HG03196 (cell line): Measurements from ENCODE around the gene SEL1L3.

Source experiments
- ATAC-seq: cut with Tn5 transposase; IDR thresholded peaks from one replicate; pipeline ENCODE4 v1.9.1; 2021; ENCODE audit not compliant: unreplicated experiment

The SEL1L3 gene

DNA sequence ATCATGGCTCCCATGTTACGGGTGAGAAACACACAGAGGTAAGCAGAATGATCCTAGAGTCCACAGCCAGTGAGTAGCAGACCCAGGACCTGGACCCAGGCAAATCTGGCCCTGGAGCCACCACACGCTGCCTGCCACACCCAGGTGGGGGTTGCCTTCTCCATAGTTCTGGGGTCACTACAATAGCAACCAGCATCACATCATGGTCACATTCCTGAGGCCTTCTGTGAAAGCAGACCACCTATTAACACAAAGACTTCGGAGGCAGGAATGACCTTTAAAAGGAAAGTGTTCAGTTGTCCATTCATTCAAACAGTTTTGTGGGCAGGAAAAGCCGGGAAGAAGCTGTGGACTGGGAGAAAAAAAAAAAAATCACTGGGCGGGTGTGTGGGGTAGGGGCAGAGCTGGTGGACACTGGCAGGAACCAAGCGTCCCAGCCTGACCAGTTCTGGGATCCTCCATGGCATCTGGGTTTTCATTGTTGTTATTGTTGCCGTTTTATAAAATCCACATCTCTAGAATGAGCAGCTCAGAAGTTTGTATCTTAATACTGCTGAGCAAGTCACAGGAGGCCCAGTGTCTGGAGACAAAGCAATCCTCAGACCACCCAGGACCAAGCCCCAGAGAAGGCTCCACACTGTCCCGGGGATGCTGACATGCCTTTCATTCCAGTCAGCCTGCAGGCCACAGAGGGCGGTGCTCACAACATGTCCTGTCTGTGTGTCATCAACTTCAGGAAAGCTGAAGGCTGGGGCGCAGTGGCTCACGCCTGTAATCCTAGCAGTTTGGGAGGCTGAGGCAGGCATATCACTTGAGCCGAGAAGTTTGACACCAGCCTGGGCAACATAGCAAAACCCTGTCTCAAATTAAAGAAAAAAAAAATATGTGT lies 67.0 kb downstream of the SEL1L3 start:
- no peak for ATAC-seq

DNA sequence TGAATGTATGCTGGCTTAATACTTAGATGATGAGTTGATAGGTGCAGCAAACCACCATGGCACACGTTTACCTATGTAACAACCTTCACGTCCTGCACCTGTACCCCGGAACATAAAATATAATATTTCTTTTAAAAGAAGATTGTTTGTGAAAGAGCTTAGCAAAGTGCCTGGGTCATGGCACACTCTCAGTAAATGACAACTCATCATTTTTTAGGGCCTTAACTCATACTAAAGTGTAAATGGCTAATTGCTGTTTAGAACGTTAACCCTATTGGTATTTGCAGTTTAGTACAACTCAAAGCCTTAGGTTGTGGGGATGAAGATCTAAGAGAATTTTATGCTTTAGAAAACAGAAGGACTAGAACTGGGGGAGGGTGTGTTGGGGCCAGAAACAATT lies 67.7 kb downstream of the SEL1L3 start:
- no peak for ATAC-seq

DNA sequence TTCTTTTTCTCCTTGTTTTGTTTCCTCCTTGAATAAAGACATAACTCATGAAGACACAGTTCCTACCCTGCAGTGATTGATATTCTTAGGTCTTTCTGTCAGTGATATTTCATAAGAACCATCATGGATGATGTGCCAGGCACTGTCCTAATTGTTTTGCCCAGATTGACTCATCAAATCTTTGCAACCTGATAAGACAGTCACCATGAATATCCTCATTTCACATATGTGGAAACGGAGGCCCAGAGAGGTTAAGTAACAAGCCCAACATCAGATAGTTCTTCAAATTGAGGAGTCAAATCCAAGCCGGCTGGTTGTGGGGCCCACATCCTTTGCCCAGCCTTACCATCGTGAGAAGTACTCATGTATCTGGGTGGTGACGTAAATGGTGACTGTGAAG lies 69.9 kb downstream of the SEL1L3 start:
- ATAC-seq = no peak

DNA sequence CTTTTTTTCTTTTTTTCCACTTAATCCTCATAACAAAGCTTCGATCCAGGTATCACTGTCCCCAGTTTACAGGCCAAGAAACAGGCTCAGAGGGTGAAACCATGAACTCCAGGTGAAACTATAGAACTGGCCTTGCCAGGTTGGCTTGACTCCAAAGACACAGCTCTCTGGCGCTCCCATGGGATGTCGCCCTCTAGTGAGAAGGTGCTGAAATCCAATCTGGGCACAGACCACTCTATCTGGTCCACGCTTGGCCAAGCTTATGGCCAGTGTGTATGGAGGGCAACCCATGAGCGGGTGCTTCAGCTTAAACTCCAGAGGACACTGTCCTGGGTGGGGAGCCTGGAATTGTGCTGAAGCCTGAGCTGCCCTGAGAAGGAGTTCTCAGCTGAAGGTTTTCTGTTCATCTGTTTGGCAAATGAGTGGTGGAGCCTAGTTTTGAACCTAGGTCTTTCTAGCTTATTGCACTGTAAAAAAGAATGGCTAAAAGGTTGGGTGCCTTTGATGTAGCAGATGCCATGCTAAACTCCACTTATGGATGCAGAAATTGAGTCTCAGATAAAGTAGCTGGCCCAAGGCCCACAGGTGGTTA lies 70.5 kb downstream of the SEL1L3 start:
- ATAC-seq = no peak

DNA sequence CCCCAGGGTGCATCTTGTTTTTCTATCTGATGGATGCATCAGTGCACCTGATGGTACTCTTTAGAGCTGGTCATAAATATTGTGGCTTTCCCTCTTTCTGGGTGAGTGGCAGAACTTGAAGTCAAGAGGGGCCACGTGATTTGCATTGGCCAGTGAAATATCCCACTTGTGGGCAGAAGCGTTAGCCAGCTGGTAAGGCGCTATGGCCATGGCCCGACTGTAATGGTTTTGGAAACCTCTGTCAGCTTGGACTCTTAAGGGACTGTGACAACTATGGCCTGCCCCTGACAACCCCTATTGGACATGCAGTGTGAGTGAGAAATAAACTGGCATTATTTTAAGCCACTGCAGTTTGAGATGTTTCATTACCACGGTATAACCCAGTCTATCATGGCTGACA lies 72.8 kb downstream of the SEL1L3 start:
- no peak for ATAC-seq

DNA sequence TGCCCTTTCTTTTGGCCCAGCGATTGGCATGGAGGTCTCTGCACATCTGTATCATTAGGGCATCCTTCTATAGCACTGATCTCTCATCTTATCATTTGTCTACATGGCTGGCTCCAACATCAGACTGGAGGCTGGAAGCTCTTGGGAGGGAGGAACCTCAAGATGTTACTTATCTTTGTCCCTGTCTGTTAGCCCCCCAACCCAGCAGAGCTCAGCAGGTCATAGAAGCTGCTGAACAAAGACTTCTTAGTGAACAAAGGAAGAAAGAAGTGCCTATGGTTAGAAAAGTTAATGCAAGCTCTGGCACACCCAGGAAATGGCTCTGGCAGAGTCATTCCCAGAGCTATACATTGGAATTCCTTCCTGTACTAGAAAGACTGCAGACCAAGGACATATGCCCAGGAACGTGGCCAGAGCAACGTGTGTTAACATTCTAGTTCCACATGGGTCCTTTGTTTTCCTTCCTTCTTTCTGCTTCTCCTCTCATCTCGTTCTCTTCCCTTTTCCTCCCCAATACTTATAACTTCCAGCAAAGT lies 74.0 kb downstream of the SEL1L3 start:
- ATAC-seq = no peak

DNA sequence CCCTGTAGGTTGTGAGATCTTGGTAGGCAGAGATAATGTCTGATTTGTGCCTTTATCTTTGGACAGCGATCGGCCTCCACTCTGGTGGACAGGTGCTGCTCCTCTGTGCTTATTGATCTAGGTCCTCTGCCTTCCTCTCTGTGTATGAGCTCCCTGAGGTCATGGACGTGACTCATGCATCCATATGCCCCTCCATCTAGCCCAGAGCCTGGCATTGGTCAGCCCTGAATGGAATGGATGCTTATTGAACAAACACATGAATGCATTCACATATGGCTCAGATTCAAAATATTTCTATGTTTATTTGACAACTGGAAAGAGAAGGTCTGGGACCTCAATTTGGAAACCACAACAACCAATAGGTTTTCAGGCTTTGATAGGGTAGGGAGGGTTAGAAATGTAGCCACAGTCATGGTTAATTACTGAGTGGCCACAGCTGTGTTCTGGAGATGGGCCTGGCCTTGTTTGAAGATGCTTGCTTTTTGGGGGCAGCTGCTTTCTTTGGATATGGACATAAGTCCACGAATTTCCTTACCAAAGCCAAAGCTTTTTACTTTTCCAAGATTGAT lies 76.2 kb downstream of the SEL1L3 start:
- ATAC-seq = no peak

DNA sequence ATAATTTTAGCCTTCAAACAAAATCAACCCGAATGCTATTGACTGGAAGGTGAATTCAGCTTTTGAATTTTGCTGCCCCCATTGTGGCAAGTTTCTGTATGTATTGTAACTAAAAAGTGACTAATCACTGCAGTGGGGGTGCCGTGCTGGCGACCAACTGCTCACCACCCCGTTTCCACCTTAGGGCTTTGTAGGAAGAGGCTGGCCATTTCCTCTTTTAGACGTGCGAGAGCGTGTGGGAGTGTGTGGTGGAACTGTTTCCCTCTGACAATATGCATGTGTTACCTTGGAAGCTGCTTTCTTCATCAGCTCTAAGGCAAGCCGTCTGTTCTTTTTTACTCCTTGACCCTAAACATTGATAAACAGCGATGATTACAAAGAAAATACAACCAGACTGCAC lies 78.8 kb downstream of the SEL1L3 start:
- no peak for ATAC-seq

DNA sequence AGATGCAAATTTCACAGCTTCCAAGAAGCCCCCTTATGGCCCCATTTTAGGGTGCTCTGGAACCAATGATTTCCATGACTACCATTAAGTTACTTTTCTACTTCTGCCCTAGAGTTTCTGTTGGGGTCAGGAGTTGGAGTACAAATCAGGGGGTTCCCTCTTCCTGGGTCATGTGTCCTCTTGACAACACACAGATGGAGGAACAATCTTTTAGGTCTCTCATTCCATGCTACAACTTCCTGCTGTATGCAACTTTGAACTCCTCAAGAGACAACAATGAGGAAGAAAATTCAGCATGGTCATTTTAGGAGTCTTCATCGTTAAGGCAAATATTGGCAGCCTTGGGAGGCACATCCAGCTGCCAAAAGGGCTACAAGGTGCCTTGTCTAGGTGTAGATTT lies 79.7 kb downstream of the SEL1L3 start:
- no peak for ATAC-seq

DNA sequence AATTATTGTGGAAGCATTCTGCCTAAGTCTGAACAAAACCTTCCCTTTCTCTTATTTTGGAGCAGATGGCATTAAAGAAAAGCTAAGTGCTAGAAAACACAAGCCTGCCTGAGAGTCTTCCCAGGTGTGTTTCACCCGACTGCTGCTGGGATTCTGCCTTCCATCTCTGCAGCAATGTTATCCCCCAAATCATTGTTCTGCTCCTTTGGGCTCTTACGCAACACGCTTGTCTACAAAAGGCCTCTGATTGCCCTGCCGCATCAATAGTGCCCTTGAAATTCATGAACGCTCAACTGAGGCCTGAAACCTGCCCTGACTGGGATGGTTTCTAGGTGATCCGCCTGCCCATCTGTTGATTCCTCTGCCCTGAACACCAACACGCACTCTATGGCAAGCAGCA lies 80.3 kb downstream of the SEL1L3 start:
- ATAC-seq = no peak

DNA sequence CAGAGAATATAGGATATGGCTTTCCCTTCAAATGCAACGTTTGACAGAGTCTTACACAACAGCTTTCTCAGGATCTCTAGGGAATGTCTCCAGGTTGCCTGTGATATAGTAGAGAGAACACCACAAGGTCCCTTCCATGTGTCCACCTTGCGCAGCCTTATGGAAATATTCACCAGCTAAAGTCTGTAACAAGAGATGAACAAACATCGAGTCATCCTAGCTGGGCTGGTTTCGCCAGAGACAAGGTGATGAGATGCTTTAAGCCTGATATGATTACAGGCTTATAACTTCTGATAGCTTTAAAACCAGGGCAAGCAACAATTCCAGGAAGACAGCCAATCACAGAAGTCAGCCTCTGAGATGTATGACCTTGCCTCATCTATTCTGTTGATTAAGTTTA lies 83.8 kb downstream of the SEL1L3 start:
- no peak for ATAC-seq

DNA sequence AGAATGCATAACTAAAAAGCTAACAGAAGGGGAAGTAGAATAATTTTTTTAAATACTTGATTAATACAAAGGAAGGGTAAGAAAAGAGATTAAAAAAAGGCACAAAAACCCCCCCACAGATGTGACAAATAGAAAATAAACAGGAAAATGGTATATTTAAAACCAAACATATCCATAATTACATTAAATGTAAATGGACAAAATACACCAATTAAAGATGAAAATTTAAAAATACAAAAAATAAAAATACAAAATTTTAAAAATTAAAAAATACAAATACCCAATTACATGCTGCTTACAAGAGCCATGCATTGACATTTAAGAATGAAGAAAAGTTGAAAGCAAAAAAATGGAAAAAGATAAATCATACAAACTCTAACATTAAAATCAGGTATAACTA lies 86.0 kb downstream of the SEL1L3 start:
- ATAC-seq = no peak

DNA sequence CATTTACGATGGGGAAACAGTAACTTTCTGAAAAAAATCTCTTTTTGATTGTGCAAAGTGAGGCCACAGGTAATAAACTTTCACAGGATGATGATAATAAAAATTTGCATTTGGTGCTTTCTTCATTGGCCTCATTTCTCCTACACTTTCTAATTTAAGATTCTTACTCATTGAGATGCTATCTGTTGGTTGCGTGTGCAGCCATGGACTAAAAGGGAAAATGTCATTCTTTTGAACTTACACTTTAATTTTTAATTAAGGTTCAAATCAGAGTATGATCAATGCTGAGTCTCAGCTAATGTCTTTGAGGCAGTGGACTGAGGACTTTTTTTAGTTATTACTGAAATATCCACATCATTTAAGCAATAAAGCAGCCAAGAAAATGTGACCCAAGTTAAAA lies 87.6 kb downstream of the SEL1L3 start:
- no peak for ATAC-seq

DNA sequence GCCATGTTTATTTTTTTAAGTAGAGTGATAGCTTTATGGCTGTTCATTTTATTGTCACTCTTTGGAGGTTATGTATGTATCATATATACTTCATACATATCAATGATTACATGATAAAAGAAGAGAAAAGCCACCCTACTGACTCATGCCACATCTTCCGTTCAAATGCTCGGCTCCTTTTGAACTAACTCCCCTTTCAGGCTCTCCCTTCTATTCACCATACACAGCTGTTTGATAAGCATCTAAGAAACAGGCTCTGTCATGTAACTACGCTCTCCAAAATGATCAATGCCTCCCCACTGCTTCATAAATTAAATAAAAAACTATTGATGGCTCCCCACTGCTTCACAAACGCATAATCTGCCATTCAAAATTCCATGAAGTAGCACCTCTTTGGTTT lies 89.4 kb downstream of the SEL1L3 start:
- ATAC-seq = no peak

DNA sequence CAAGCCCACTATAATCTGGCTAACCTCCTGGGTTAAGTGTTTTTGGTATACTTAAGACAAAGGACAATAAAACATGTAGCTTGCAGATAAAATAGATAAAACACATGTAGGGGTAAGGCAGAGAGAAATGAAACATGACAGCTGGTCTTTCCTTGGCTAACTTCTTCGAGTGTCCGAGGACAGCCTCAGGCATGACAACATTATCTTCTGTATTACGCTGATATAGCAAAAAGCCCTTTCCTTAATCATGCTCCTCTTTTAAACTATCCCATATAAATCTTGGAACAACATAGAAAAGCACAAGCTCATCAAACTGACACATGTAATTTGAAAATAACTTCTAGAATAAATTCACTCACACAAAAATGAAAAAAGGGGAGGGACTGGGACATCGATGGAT lies 91.1 kb downstream of the SEL1L3 start:
- ATAC-seq = no peak

DNA sequence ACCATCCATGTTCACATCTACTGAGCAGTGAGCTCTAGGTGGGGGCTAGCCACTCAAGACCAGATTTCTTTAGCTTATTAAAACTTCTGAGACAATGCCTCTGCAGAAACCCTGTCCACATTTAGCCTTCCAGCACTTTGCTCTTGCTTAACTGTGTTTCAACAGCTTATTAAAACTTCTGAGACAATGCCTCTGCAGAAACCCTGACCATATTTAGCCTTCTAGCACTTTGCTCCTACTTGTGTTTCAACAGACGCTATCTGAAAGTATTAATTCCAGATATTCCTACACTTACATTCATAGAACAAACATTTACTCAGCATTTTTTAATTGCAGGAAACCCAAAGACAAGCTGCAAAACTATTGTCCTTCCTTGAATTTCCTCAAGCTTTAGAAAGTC lies 91.9 kb downstream of the SEL1L3 start:
- no peak for ATAC-seq

DNA sequence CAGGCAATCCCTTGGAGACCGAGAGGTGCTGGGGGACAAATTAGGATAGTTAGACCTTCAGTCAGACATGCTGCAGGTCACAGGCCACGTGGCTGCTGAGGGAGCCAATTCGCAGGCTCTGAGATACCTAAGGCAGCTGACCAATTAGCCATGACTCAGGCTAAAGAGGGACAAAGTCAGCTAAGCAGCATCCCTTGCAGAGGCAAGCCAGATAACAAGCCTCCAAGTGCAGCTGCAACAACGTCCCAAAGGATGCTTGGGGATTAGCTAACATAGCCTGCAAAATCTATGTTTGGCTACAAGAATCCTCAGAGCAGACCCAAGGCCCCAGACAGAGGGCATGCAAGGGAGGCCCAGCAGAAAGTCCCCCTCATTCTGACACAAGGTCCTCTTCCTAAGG lies 93.5 kb downstream of the SEL1L3 start:
- ATAC-seq = no peak

DNA sequence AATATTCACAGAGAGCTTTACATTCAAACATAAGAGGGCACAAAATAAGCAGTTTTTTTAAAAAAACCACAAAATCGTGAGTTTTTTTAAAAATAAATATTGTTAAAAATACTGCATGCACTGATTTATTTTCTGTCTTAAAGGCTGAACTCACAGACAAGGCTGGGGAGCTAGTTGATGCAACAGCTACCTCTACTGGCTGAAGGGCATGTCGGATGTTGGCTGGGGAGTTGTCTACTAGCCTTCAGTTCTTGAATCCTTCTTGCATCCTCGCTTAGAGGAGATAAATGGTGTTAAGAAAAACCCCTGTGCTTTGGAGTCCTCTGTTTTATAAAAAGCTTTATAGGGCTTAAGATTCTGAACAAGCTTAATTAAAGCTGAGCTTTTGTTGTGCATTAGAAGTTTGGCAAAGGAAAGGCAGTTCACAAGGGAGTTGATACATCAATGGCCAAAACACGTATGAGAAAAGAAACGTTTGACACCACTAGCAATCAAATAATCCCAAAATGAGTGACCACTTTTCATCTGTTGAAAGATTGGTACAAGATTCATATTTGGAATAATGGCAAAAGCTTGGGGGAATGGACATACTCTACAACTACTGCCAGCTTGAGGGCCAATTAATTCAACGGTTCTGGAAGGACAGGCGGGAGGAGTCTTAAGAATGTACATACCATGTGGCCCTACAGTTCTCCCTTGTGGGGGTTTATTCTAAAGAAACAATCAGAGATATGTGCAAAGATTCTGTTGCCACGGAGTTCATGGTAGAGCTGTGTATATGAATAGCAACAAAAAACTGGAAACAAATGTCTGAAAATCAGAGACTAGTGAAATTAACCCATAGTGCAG lies 94.7 kb downstream of the SEL1L3 start:
- no peak for ATAC-seq

DNA sequence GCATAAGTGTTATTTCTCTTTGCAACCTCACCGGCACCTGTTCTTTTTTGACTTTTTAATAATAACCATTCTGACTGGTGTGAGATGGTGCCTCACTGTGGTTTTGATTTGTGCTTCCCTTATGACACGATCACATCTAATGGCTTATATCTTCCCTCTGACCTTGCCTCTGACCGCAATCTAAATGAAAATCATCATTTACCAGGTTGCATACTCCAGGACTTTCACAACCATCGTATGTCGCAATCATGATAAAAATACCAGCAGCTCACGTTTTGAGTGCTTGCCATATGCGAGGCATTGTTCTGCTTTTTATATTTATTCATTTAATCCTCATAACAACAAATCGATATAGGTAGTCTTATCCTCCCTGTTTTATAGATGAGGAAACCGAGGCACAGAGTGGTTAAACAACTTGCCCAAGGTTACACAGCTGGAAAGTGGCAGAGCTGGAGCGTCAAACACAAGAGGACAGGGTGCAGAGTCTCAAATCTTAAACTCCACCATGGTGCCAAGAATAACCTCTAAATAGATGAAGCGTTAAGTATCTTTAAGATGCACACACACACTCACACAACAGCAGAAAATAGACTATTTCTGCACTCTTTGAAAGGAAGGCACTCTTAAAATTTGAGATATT lies 102.2 kb downstream of the SEL1L3 start:
- no peak for ATAC-seq

DNA sequence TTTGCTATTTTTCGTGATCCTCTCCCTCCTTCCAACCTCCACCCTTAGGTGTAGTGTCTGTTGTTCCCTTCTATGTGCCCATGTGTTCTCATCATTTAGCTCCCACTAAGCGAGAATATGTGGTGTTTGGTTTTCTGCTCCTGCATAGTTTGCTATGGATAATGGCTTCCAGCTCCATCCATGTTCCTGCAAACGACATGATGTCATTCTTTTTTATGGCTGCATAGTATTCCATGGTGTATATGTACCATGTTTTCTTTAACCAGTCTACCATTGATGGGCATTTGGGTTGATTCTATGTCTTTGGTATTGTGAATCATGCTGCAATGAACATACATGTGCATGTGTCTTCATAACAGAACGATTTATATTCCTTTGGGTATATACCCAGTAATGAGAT lies 102.7 kb downstream of the SEL1L3 start:
- ATAC-seq = no peak

DNA sequence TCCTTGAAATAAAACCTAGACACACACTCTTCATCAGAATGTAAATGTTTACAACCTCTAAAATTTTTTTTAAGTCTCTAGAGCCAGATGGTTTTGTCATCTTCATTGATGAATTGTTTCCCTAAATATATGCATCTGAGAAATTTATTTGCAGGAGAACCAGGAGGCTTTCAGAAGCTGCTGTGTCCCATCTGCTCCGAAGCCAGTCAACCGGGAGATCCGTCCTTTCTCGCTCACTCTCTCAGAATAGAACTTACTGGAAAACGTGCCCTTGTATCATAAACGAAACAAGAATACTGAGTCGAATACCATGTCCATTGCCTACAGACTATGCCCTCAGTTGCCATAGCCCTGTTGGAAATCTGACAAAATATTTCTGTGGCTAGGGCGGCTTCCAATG lies 103.7 kb downstream of the SEL1L3 start:
- ATAC-seq = no peak
